ENCODE results near the gene HSD17B2.

DNA sequence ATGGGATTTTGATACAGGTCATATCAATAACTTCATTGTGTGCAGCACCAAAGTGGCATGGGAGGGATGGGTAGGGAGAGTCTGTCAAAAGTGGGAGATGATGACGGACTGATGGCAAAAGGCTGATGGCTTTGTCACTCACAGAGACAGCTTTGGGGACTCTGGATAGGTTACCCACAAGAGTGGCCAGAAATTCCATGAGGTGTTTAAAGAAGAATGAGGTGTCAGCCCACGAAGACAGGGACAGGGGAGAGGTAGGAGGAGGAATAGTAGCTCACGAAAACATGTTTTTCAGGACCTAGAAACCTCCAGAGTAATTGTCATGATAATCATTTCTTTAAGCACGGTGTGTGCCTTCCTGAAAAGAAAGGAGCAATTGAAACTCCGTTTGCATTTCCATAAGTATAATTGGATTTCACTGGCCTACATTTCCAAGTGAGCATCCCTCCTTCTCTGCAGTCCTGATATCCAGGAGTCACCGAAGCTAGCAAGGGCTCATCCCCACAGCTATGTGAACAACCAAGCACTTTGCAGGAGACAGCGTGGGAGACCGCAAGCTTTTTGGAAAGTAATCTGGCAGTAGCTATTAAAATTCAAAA lies 60.0 kb downstream of the HSD17B2 start:
- TF ChIP-seq, protein P1, sequence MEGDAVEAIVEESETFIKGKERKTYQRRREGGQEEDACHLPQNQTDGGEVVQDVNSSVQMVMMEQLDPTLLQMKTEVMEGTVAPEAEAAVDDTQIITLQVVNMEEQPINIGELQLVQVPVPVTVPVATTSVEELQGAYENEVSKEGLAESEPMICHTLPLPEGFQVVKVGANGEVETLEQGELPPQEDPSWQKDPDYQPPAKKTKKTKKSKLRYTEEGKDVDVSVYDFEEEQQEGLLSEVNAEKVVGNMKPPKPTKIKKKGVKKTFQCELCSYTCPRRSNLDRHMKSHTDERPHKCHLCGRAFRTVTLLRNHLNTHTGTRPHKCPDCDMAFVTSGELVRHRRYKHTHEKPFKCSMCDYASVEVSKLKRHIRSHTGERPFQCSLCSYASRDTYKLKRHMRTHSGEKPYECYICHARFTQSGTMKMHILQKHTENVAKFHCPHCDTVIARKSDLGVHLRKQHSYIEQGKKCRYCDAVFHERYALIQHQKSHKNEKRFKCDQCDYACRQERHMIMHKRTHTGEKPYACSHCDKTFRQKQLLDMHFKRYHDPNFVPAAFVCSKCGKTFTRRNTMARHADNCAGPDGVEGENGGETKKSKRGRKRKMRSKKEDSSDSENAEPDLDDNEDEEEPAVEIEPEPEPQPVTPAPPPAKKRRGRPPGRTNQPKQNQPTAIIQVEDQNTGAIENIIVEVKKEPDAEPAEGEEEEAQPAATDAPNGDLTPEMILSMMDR (IDR thresholded peaks at IDR 0.05), result no peak
- no peak for TF ChIP-seq POLR2AphosphoS5 (IDR thresholded peaks at IDR 0.05)
- TF ChIP-seq EP300 (IDR thresholded peaks at IDR 0.05), result no peak

Measured in suprapubic skin (tissue), 4 donors.